ENCODE data around the gene GRM4. TPM values are rescaled to one million over a fixed set of nuclear protein-coding genes. Genes with fewer than 3 reads are reported as not detected.

Gene GRM4
- total RNA-seq, 1 experiment from 2014 or later: not detected

DNA sequence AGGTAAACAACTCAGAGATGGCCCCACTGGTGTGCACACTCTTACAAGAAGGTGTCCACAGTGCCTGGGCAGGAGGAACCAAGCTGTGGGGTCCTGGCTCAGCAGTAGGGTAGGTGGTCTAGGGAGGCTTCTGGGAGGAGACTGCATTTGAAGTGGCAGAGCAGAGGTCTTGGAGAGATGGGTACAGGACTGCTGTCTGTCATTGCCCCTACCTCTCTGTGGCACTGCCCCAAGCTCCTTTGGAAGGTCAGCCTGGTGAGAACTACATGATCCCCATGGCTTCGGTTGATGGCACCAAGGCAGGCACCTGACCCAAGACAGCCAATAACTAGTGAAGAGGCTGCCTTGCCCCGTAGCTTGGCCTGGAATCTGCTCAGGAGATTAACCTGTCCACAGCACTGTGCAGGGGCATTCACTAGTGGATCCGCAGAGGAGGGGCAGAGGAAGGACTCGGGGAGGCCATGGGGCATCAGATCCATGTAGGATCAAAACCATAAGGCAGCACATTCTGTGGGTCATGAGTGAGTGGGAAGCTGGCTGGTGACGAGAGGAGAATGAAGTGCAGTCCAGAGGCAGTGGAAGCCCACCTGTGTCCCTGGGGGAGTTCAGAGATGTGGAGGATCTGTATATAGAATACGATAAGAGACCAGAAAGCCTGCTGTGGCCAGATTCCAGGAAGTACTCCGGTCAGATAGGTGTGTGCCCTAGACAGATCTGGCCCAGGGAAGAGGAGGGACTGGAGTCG is 162.0 kb downstream of the GRM4 start:
- no peak overlapping the region for H2AFZ ChIP-seq
- no peak overlapping the region for H3K4me2 ChIP-seq
- ChIA-PET POLR2A (ENCODE audit: unreplicated experiment) (no interaction called here), CTCF (interaction anchor here (0.7 kb wide), 1 partner anchor 233 kb away, joined by 3 read pairs; no protein-coding TSS in a partner anchor)
- no peaks in the 10 kb centered on the region for H3K4me1 ChIP-seq (replicated peaks; ENCODE audit: insufficient read depth)
- intact Hi-C loops (cut with micrococcal nuclease; ENCODE audit: unreplicated experiment): no loop called here
- H3K79me2 ChIP-seq (ENCODE audit: low read depth): no peaks in the 10 kb centered on the region
- no peaks in the 10 kb centered on the region for H3F3A ChIP-seq (ENCODE audit: insufficient read depth, low read depth)
- H3K27ac ChIP-seq: no peak overlapping the region
- no peaks in the 10 kb centered on the region for H3K9me3 ChIP-seq (ENCODE audit: insufficient read depth, low read depth)
- H3K4me3 ChIP-seq: no peak overlapping the region
- no peak for DNase-seq
- H4K20me1 ChIP-seq (ENCODE audit: insufficient read depth): no peaks in the 10 kb centered on the region
- no TSS peak for BruUV-seq (replicated peaks)
- H3K9me2 ChIP-seq (ENCODE audit: insufficient read depth): no peaks in the 10 kb centered on the region
- H3K36me3 ChIP-seq (ENCODE audit: low read depth): no peaks in the 10 kb centered on the region
- H3K27me3 ChIP-seq (ENCODE audit: insufficient read depth, low read depth): peaks cover 34% of the 10 kb centered on the region; the same call in 1 of the 2 replicates
- TF ChIP-seq CTCF (conservative IDR thresholded peaks at IDR 0.05): no peak
- TF ChIP-seq EZH2 (IDR thresholded peaks at IDR 0.05; ENCODE audit: low read depth): no peak

- BruUV-seq (replicated peaks): no TSS peak
- peak; percentile 16 to 58 for DNase-seq
These were observed 162.7 kb downstream of the GRM4 start for GRCh38 chr6:33983109-33983716.

DNA sequence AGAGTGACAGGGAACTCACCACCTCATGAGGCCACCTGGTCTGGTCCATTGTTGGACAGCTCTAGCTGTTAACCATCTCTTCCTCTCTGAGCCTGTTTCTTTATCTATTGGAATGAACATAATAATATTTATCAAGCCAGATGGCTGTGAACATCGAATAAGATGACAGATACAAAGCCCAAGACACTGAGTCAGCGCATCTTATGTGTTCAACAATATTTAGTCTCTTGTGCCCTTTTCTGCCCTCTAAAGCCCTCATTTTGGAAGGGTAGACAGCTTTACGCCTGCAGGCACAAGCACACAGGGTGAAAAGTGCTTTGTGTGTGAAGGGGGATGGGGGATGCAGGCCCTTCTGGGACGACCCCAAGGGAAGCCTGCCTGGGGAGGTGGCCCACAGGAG is 164.0 kb downstream of the GRM4 start:
- POLR2A ChIA-PET (ENCODE audit: unreplicated experiment): no interaction called here
- Histone ChIP-seq H4K20me1 (ENCODE audit: insufficient read depth) (no peaks in the 10 kb centered on the region), H3K27me3 (ENCODE audit: insufficient read depth, low read depth) (peaks cover 44% of the 10 kb centered on the region), H3K4me3 (no peak overlapping the region), H3F3A (ENCODE audit: insufficient read depth, low read depth) (no peaks in the 10 kb centered on the region), H3K4me1 (replicated peaks; ENCODE audit: insufficient read depth) (no peaks in the 10 kb centered on the region), H3K79me2 (ENCODE audit: low read depth) (no peaks in the 10 kb centered on the region), H2AFZ (no peak overlapping the region), H3K9me3 (ENCODE audit: insufficient read depth, low read depth) (no peaks in the 10 kb centered on the region), H3K36me3 (ENCODE audit: low read depth) (no peaks in the 10 kb centered on the region), H3K27ac (no peak overlapping the region), H3K9me2 (ENCODE audit: insufficient read depth) (no peaks in the 10 kb centered on the region), H3K4me2 (no peak overlapping the region)
- CTCF ChIA-PET: no interaction called here
- no TSS peak for BruUV-seq (replicated peaks)
- intact Hi-C loops (cut with micrococcal nuclease; ENCODE audit: unreplicated experiment): no loop called here
- DNase-seq: no peak
- TF ChIP-seq EZH2 (IDR thresholded peaks at IDR 0.05; ENCODE audit: low read depth) (no peak), CTCF (conservative IDR thresholded peaks at IDR 0.05) (no peak)

More at GRCh38 chr6:33983109-33983716, 162.7 kb downstream of the GRM4 start:
- no peaks in the 10 kb centered on the region for H3K9me2 ChIP-seq (ENCODE audit: insufficient read depth)
- H3K4me1 ChIP-seq (replicated peaks; ENCODE audit: insufficient read depth): no peaks in the 10 kb centered on the region
- ChIA-PET POLR2A (ENCODE audit: unreplicated experiment) (no interaction called here), CTCF (interaction anchor here (0.7 kb wide), 1 partner anchor 232 kb away, joined by 3 read pairs; no protein-coding TSS in a partner anchor)
- H3K27ac ChIP-seq: no peak overlapping the region
- no peaks in the 10 kb centered on the region for H3K79me2 ChIP-seq (ENCODE audit: low read depth)
- no peaks in the 10 kb centered on the region for H3K9me3 ChIP-seq (ENCODE audit: insufficient read depth, low read depth)
- no peak overlapping the region for H2AFZ ChIP-seq
- no peak overlapping the region for H3K4me3 ChIP-seq
- intact Hi-C loops (cut with micrococcal nuclease; ENCODE audit: unreplicated experiment): no loop called here
- no peak for TF ChIP-seq CTCF (conservative IDR thresholded peaks at IDR 0.05)
- TF ChIP-seq EZH2 (IDR thresholded peaks at IDR 0.05; ENCODE audit: low read depth): no peak
- peaks cover 37% of the 10 kb centered on the region; the same call in 1 of the 2 replicates for H3K27me3 ChIP-seq (ENCODE audit: insufficient read depth, low read depth)
- no peaks in the 10 kb centered on the region for H3K36me3 ChIP-seq (ENCODE audit: low read depth)
- no peaks in the 10 kb centered on the region for H4K20me1 ChIP-seq (ENCODE audit: insufficient read depth)
- no peaks in the 10 kb centered on the region for H3F3A ChIP-seq (ENCODE audit: insufficient read depth, low read depth)
- H3K4me2 ChIP-seq: no peak overlapping the region

Measured in PC-9 (cell line).